Thoracic aorta (tissue), 2 donors: ENCODE measurements around the gene EXOC8. TPM values are rescaled to one million over a fixed set of nuclear protein-coding genes. Genes with fewer than 3 reads are reported as not detected.

Source experiments
- ATAC-seq: fragments of 150-250 bp; one replicate; pipeline ENCODE4 v1.8.0; 2017; ENCODE audit warnings: low read depth; ENCODE audit not compliant: insufficient number of reproducible peaks, low FRiP score
- DNase-seq: peaks from one replicate; pipeline ENCODE4 v3.0.0-alpha.2; 2020; ENCODE audit warnings: low spot score
- H3K27ac ChIP-seq, 2 donors: fragments of 200-600 bp; sonication (generic); 1 replicate in 1 of 2; 2 replicates in 1 of 2; pipeline ENCODE4 v1.5.1; 2016; ENCODE audit warnings: mild to moderate bottlenecking in 2 of 2, moderate library complexity in 2 of 2
- H3K27me3 ChIP-seq: fragments of 200-600 bp; sonication (generic); replicated peaks from 2 replicates; pipeline ENCODE4 v1.6.0; 2016; ENCODE audit warnings: mild to moderate bottlenecking; ENCODE audit not compliant: insufficient read depth
- H3K36me3 ChIP-seq: fragments of 200-600 bp; sonication (generic); one replicate; pipeline ENCODE4 v1.5.1; 2016
- H3K4me1 ChIP-seq, 2 donors: fragments of 200-600 bp; sonication (generic); 1 replicate in 1 of 2; 2 replicates in 1 of 2; pipeline versions ENCODE4 v1.5.1 to v1.6.0; 2016; ENCODE audit warnings: low read depth in 2 of 2, mild to moderate bottlenecking in 1 of 2; ENCODE audit not compliant: control insufficient read depth in 1 of 2
- H3K4me3 ChIP-seq: fragments of 200-600 bp; sonication (generic); 2 replicates; pipeline ENCODE4 v1.5.1; 2016; ENCODE audit warnings: mild to moderate bottlenecking
- H3K9me3 ChIP-seq: fragments of 200-600 bp; sonication (generic); 2 replicates; pipeline ENCODE4 v1.5.1; 2016
- CTCF ChIP-seq: fragments of 200-600 bp; sonication (generic); IDR thresholded peaks from one replicate; pipeline ENCODE4 v1.5.1; 2019; ENCODE audit warnings: antibody characterized with exemption
- total RNA-seq, 2 donors: library from RNA; depleted of rRNA; stranded (reverse); fragments of >200 nt; gene quantifications; one replicate each; pipeline versions ENCODE4 v1.1.0 to v1.2.3, GENCODE V29; 2016

The EXOC8 gene
- total RNA-seq, 2 donors from 2014 or later = 15.0 to 21.7 TPM

GRCh38 chr1:231326248-231326647 lies 11.4 kb downstream of the EXOC8 start:
- Histone ChIP-seq H3K27me3 (no peaks in the 10 kb centered on the region), H3K36me3 (no peaks in the 10 kb centered on the region), H3K27ac (no peak overlapping the region), H3K4me1 (no peaks in the 10 kb centered on the region), H3K4me3 (no peak overlapping the region), H3K9me3 (no peaks in the 10 kb centered on the region)
- no peak for TF ChIP-seq CTCF
- ATAC-seq = no peak
- no peak for DNase-seq

- ATAC-seq (no peak), DNase-seq (no peak)
- Histone ChIP-seq H3K4me3 (no peak overlapping the region), H3K36me3 (no peaks in the 10 kb centered on the region), H3K27me3 (no peaks in the 10 kb centered on the region), H3K27ac (no peak overlapping the region), H3K4me1 (no peaks in the 10 kb centered on the region), H3K9me3 (no peaks in the 10 kb centered on the region)
- no peak for TF ChIP-seq CTCF
These were observed 13.0 kb downstream of the EXOC8 start for GRCh38 chr1:231324660-231325059.

GRCh38 chr1:231322880-231323530 lies 14.6 kb downstream of the EXOC8 start:
- no peak for TF ChIP-seq CTCF
- Histone ChIP-seq H3K27ac (no peak overlapping the region), H3K36me3 (no peaks in the 10 kb centered on the region), H3K4me3 (no peak overlapping the region), H3K4me1 (no peaks in the 10 kb centered on the region), H3K27me3 (no peaks in the 10 kb centered on the region), H3K9me3 (no peaks in the 10 kb centered on the region)
- DNase-seq = no peak
- ATAC-seq = no peak

GRCh38 chr1:231319080-231319479 lies 18.6 kb downstream of the EXOC8 start:
- no peak for TF ChIP-seq CTCF
- no peaks in the 10 kb centered on the region for H3K9me3 ChIP-seq
- H3K4me1 ChIP-seq = no peaks in the 10 kb centered on the region
- no peaks in the 10 kb centered on the region for H3K27me3 ChIP-seq
- no peaks in the 10 kb centered on the region for H3K36me3 ChIP-seq
- ATAC-seq (no peak), DNase-seq (no peak)
- H3K27ac ChIP-seq = no peak overlapping the region
- H3K4me3 ChIP-seq = no peak overlapping the region

- no peak for TF ChIP-seq CTCF
- Histone ChIP-seq H3K4me3 (no peak overlapping the region), H3K27me3 (no peaks in the 10 kb centered on the region), H3K27ac (no peak overlapping the region), H3K9me3 (no peaks in the 10 kb centered on the region), H3K4me1 (no peaks in the 10 kb centered on the region), H3K36me3 (no peaks in the 10 kb centered on the region)
- DNase-seq = no peak
- ATAC-seq = no peak
These were observed 19.1 kb downstream of the EXOC8 start for GRCh38 chr1:231318568-231318967.
